Bronchial epithelial cell (primary cell): Measurements from ENCODE around the gene PKD2L1. TPM values are rescaled to one million over a fixed set of nuclear protein-coding genes. Genes with fewer than 3 reads are reported as not detected.

ENCODE experiments used
- DNase-seq: peaks from one replicate; pipeline ENCODE4 v3.0.0-alpha.2; 2010; ENCODE audit warnings: low read depth
- FAIRE-seq: peaks from 2 replicates; lab custom pipeline; 2011; peaks lifted over from hg19 to GRCh38; lab: Jason Lieb, UNC
- H3K27me3 ChIP-seq: 2 replicates; pipeline ENCODE4 v1.5.1; 2011; ENCODE audit warnings: low read length; ENCODE audit not compliant: control insufficient read depth, insufficient read depth
- H3K36me3 ChIP-seq: 2 replicates; pipeline ENCODE4 v1.5.1; 2011; ENCODE audit warnings: low read length; ENCODE audit not compliant: control insufficient read depth, insufficient read depth
- H3K4me3 ChIP-seq: 2 replicates; pipeline ENCODE4 v1.5.1; 2011; ENCODE audit warnings: mild to moderate bottlenecking, low read depth, low read length, control low read depth
- total RNA-seq: library from RNA; depleted of rRNA; stranded (reverse); fragments of >200 nt; gene quantifications from 2 replicates; pipeline ENCODE4 v1.2.1, GENCODE V29; 2014
- TF ChIP-seq, protein P1 (sequence below): IDR thresholded peaks from 2 replicates; pipeline ENCODE4 v1.5.1; 2011; ENCODE audit warnings: mild to moderate bottlenecking, moderate library complexity, low read length, control low read depth, inconsistent platforms; ENCODE audit not compliant: insufficient read depth, severe bottlenecking

The PKD2L1 gene
- total RNA-seq, 1 donor from 2014 or later, result not detected

DNA sequence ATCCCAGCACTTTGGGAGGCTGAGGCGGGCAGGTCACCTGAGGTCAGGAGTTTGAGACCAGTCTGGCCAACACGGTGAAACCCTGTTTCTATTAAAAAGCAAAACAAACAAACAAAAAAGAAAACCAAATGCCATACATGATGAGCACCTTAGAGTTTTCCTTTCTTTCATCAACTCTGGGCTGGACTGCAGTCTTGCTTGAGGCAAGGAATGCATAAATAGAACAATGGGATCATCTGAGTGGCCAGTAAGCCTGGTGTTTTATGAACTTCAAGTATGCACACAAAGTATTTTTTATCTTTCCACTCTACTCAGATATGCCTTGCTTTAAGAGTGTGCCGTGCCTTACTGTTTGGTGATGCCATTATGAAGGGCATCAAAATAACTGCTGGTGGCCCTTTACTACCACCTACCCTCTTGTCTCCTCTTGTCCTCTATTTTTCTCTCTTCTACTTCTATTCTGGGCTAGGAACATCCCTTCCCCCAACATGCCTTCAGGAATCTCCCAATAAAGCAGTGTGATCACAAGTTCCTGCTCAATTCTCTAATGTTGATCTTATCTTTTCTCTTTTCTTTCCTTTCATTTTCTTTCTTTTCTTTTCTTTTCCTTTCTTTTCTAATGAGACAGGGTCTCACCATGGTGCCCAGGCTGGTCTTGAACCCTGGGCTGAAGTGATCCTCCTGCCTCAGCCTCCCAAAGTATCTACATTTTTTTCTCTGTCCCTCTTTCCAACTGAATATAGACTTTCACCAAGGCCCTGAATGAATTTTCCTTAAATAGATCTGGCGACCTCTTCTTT is 27.2 kb upstream of the PKD2L1 start:
- TF ChIP-seq, protein P1, sequence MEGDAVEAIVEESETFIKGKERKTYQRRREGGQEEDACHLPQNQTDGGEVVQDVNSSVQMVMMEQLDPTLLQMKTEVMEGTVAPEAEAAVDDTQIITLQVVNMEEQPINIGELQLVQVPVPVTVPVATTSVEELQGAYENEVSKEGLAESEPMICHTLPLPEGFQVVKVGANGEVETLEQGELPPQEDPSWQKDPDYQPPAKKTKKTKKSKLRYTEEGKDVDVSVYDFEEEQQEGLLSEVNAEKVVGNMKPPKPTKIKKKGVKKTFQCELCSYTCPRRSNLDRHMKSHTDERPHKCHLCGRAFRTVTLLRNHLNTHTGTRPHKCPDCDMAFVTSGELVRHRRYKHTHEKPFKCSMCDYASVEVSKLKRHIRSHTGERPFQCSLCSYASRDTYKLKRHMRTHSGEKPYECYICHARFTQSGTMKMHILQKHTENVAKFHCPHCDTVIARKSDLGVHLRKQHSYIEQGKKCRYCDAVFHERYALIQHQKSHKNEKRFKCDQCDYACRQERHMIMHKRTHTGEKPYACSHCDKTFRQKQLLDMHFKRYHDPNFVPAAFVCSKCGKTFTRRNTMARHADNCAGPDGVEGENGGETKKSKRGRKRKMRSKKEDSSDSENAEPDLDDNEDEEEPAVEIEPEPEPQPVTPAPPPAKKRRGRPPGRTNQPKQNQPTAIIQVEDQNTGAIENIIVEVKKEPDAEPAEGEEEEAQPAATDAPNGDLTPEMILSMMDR, result no peak
- Histone ChIP-seq H3K27me3 (no peaks in the 10 kb centered on the region), H3K4me3 (no peak overlapping the region), H3K36me3 (peaks cover 40% of the 10 kb centered on the region)
- FAIRE-seq (no peak), DNase-seq (no peak)

DNA sequence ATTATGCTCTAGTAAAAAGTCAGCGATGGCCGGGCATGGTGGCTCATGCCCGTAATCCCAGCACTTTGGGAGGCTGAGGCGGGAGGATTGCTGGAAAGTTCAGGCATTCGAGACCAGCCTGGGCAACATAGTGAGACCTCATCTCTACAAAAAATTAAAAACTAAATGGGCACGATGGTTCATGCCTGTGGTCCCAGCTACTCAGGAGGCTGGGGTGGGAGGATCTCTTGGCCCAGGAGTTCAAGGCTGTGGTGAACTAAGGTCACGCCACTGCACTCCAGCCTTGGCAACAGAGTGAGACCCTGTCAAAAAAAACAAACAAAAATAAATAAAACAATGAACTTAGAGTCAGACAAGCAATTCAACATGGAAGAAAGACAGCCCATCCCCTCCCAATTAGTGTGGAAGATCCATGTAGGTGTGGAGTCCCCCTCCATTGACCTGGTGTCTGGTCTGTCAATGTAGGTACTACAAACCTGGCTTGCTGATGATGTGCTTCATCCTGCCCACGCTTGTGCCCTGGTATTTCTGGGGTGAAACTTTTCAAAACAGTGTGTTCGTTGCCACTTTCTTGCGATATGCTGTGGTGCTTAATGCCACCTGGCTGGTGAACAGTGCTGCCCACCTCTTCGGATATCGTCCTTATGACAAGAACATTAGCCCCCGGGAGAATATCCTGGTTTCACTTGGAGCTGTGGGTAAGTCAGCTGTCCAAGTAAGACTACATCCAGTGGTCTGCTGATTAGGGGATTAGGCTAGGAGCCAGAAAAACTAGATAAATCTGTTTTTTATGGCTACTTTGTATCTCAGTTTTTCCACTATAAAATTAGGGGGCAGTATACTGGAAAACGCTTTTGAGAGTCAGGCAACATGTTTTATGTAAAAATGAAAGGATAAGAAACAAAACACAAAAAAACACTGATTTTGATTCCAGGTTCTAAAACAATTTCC is 26.3 kb upstream of the PKD2L1 start:
- peaks cover 48% of the 10 kb centered on the region for H3K36me3 ChIP-seq

DNA sequence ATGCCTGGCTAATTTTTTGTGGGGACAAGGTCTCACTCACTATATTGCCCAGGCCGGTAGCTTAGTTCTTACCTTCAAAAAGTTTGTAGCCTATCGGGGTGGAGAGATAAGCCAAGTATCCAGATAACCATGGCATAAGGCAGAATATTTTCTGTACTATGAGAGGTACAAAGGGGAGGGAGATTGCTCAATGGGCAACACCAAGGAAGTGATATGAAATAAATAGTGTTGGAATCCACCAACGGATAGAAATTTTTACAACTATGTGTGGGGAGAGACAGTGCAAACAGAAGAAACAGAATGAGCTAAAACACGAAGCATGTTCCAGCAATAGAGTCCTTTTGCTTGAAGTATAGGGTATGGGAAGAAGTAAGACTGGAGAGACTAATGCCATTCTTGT is 25.1 kb upstream of the PKD2L1 start:
- Histone ChIP-seq H3K4me3 (no peak overlapping the region), H3K36me3 (peaks cover 55% of the 10 kb centered on the region), H3K27me3 (no peaks in the 10 kb centered on the region)
- TF ChIP-seq, protein P1, result no peak
- no peak for DNase-seq
- FAIRE-seq, result no peak

More for the DNA sequence above, 26.3 kb upstream of the PKD2L1 start:
- DNase-seq (no peak), FAIRE-seq (no peak)
- H3K4me3 ChIP-seq, result no peak overlapping the region
- no peaks in the 10 kb centered on the region for H3K27me3 ChIP-seq
- TF ChIP-seq, protein P1, result no peak

DNA sequence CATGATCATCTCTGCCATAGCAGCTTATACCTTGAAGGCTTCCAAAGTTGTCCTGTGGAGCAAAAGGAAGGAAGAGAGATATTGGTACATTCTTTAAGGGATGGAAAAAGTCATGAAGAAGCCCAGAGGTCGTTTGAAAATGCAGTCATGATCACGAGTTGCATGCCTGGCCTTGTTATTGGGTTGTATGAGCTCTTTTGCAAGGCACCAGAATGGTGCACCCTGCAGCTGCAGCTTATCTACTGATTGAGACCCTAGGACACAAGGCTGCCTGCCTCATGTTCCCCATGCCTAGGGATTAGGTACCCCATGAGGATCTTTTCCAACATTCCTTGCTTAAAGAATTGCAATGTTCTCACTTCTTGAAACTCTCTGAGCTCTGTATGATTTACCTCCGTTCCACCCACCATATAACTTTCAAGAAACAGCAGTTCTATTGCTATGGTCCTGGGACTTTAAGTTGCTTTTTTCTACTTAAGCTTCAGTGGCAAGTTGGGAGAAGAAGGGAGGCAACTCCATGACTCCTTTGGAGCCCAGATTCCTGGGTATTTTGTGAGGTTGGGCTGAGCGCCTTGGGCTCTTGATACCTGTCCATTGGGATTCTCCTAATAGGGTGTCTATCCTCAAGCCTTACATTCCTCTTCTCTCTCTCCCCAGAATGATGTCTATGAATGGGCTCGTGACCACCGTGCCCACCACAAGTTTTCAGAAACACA is 23.9 kb upstream of the PKD2L1 start:
- FAIRE-seq (no peak), DNase-seq (no peak)
- H3K27me3 ChIP-seq, result no peaks in the 10 kb centered on the region
- peaks cover 57% of the 10 kb centered on the region for H3K36me3 ChIP-seq
- TF ChIP-seq, protein P1, result no peak
- no peak overlapping the region for H3K4me3 ChIP-seq

DNA sequence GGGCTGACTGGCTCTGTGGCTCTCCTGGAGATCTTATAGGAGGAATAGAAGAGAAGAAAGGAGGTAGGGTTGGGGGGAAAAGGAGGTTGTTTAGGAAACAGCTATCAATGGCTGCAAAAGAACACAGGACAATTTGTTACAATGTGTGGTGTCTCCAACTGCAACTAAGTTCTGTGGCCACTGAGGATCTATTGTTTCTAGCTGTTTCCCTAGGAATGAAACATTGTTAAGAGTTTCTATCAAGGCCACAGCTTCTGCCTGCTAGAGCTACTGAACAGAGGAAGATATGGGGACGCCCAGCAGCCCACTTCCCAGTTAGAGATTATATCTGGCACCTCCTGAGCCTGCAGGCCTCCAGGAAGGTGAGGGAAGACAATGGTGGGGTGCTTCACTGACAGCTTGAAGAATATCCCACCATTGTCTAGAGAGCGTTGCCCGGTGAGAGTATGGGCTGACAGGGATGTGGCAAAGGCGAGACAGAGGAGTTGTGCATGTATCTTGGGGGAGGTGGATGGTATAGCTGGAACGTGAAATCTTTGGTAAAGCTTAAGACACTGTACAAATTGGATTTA is 21.0 kb upstream of the PKD2L1 start:
- FAIRE-seq, result no peak
- no peak overlapping the region for H3K4me3 ChIP-seq
- peaks cover 50% of the 10 kb centered on the region for H3K36me3 ChIP-seq
- DNase-seq, result no peak
- H3K27me3 ChIP-seq, result no peaks in the 10 kb centered on the region
- TF ChIP-seq, protein P1, result no peak
